ENCODE results near the gene SLC45A2.

GRCh38 chr5:33978306-33978705 is 6.2 kb downstream of the SLC45A2 start:
- no peak for TF ChIP-seq ATF2 (IDR thresholded peaks at IDR 0.05; ENCODE audit: low read length)
- no peak for TF ChIP-seq CTCF (IDR thresholded peaks at IDR 0.05; ENCODE audit: control extremely low read depth in 1 of 3, insufficient read depth in 1 of 3, low read depth in 1 of 3, low read length in 3 of 3)
- TF ChIP-seq POLR2A (IDR thresholded peaks at IDR 0.05; ENCODE audit: control extremely low read depth in 1 of 2, low read depth in 2 of 2, low read length in 2 of 2) = no peak
- TF ChIP-seq MAX (IDR thresholded peaks at IDR 0.05) = no peak
- TF ChIP-seq KDM1A (IDR thresholded peaks at IDR 0.05; ENCODE audit: borderline replicate concordance, low read length) = no peak
- TF ChIP-seq TEAD4 (IDR thresholded peaks at IDR 0.05; ENCODE audit: low read depth, low read length) = no peak
- no peak for TF ChIP-seq CHD2 (IDR thresholded peaks at IDR 0.05; ENCODE audit: low read length)
- TF ChIP-seq SIN3A (conservative IDR thresholded peaks at IDR 0.05 in 1 of 2, IDR thresholded peaks at IDR 0.05 in 1 of 2; ENCODE audit: low read depth in 1 of 2, low read length in 2 of 2) = no peak
- TF ChIP-seq SUZ12 (IDR thresholded peaks at IDR 0.05; ENCODE audit: low read length) = no peak
